ENCODE measurements around the gene NRG2. TPM values are rescaled to one million over a fixed set of nuclear protein-coding genes. Genes with fewer than 3 reads are reported as not detected.

Gene NRG2
- polyA plus RNA-seq, 1 experiment, result not detected

DNA sequence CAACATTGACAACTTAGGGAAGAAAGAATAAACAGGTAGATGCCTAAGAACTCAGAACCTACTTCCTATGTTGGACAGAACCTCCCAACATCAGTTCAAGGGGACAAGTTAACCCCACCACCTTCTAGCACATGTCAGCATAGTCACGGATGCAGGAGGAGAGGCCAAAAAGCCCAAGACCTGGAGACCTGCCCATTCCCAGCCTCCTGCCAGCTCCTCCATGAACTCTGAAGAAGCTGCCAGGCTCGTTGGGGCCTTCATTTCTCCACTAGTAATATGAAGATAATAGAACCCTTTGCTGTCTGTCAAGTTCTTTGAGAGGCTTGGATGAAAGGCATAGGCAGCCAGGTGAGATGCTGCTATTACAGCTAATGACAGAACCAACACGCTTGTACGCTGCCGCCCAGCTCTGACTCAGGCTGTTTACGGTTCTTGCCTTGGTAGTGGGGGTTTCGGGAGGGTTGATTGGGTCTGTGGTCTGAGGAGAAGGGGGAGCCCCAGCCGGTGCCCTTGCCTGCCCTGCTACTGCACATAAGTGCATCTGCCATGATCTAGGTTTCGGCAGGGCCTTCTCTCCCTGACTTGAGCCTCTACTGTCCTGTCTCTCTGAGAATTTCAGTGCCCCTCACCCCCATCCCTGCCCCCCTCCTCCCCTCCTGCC is 82.2 kb downstream of the NRG2 start:
- CTCF ChIA-PET, result no interaction called here
- DNase-seq (ENCODE audit: low read depth), result no peak
- Histone ChIP-seq H3K4me3 (ENCODE audit: low read depth, low read length) (no peak overlapping the region), H3K27me3 (ENCODE audit: control insufficient read depth, insufficient read depth, low read length) (peaks cover 17% of the 10 kb centered on the region), H3K36me3 (ENCODE audit: control insufficient read depth, insufficient read depth, low read length) (no peaks in the 10 kb centered on the region)
- POLR2A ChIA-PET, result no interaction called here
- TF ChIP-seq, protein P1, sequence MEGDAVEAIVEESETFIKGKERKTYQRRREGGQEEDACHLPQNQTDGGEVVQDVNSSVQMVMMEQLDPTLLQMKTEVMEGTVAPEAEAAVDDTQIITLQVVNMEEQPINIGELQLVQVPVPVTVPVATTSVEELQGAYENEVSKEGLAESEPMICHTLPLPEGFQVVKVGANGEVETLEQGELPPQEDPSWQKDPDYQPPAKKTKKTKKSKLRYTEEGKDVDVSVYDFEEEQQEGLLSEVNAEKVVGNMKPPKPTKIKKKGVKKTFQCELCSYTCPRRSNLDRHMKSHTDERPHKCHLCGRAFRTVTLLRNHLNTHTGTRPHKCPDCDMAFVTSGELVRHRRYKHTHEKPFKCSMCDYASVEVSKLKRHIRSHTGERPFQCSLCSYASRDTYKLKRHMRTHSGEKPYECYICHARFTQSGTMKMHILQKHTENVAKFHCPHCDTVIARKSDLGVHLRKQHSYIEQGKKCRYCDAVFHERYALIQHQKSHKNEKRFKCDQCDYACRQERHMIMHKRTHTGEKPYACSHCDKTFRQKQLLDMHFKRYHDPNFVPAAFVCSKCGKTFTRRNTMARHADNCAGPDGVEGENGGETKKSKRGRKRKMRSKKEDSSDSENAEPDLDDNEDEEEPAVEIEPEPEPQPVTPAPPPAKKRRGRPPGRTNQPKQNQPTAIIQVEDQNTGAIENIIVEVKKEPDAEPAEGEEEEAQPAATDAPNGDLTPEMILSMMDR (IDR thresholded peaks at IDR 0.05; ENCODE audit: insufficient read depth, low read depth, low read length), result no peak

DNA sequence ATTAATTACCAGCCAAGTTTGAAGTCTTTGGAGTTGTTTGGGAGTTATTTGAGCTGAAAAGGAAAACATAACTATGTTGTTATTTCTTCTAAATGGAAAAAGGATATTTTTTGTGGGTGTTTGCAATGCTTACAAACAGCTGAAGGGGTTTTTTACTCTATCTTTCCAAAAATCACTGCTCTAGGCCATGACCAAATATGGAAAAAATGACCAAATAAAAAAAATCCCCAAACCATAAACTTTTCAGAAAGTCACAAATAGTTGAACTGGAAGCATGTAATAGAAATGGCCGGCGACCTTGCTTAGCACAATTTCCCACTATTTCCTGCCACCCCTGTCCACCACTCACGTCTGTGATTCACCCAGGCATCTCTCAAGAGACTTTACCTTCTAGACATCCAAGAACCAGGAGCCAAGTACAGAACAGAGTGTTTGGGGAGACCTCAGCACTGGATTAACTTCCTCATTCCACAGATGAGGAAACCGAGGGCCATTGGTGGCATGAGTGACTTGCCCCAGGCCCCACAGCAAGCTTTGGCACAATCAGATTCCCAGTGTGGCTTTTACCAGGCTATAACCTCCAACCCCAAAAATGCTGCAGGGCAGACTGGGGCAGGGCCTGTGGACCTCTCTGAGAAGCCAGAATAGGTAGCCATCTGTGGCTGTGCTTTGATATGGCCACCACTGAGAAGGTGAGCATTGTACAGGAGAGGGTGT is 84.5 kb downstream of the NRG2 start:
- ChIA-PET POLR2A (no interaction called here), CTCF (interaction anchor here (0.7 to 6.3 kb wide), 2 partner anchors 11 to 171 kb away, joined by 3 to 47 read pairs; no protein-coding TSS in a partner anchor)
- DNase-seq (ENCODE audit: low read depth), result no peak
- no peaks in the 10 kb centered on the region for H3K36me3 ChIP-seq (ENCODE audit: control insufficient read depth, insufficient read depth, low read length)
- peaks cover 14% of the 10 kb centered on the region for H3K27me3 ChIP-seq (ENCODE audit: control insufficient read depth, insufficient read depth, low read length)
- TF ChIP-seq, protein P1 (IDR thresholded peaks at IDR 0.05; ENCODE audit: insufficient read depth, low read depth, low read length), result no peak
- H3K4me3 ChIP-seq (ENCODE audit: low read depth, low read length), result no peak overlapping the region

DNA sequence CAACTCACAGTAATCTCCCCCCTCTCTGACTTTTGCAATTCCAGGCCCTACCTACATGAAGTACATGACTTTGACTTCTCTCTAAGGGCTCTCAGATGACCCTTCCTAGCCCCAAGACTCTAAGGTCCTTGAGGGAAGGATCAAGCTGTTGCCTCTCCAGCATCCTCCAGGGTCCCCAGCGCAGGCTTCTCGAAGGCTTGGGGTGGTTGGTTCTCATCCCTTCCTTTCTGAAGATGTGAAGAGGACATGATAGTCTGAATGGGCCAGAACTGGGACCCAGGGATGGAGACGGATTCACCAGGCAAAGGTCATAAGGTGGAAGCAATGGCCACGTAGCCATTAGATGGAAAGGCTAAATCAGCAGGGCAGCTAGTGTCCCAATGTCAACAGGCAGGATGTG is 86.8 kb downstream of the NRG2 start:
- no peak overlapping the region for H3K4me3 ChIP-seq (ENCODE audit: low read depth, low read length)
- TF ChIP-seq, protein P1 (IDR thresholded peaks at IDR 0.05; ENCODE audit: insufficient read depth, low read depth, low read length), result no peak
- H3K27me3 ChIP-seq (ENCODE audit: control insufficient read depth, insufficient read depth, low read length), result peaks cover 18% of the 10 kb centered on the region
- ChIA-PET CTCF (interaction anchor here (1.7 to 6.3 kb wide), 2 partner anchors 9 to 13 kb away, joined by 6 to 47 read pairs; no protein-coding TSS in a partner anchor), POLR2A (no interaction called here)
- no peaks in the 10 kb centered on the region for H3K36me3 ChIP-seq (ENCODE audit: control insufficient read depth, insufficient read depth, low read length)
- no peak for DNase-seq (ENCODE audit: low read depth)

DNA sequence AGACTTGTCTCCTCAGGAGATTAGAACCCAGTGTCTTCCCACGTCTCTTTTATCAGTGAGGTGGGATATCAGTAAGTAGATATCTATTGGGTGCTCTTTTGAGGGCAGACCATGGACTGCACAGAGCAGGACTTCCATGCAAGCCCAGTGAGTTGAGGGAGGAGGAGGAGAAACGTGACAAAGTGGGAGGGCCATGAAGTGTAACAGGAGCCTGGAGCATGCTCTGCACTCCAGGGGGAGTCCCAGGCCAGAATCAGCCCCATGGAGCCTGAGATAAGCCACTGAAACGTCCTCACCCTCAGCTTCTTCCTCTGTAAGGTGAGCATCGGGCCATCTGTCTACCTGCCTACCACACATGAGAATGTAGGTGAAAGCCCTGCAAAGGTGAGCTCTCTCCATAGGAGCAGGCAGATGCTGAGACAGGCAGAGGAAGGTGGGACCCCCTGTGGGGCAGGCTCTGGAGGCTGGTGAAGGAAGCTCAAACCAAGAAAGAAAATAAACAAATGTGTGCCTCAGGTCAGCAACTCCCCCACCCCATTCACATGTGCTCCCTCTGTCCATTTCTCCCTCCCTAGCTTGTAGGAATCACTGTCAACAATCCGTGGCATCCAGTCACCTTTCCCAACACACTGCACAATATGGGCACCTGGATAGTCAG is 87.4 kb downstream of the NRG2 start:
- ChIA-PET POLR2A (interaction anchor here (0.5 kb wide), 1 partner anchor 18 kb away, joined by 3 read pairs; no protein-coding TSS in a partner anchor), CTCF (interaction anchor here (1.7 to 6.3 kb wide), 2 partner anchors 10 to 14 kb away, joined by 6 to 47 read pairs; no protein-coding TSS in a partner anchor)
- Histone ChIP-seq H3K27me3 (ENCODE audit: control insufficient read depth, insufficient read depth, low read length) (peaks cover 22% of the 10 kb centered on the region), H3K36me3 (ENCODE audit: control insufficient read depth, insufficient read depth, low read length) (no peaks in the 10 kb centered on the region), H3K4me3 (ENCODE audit: low read depth, low read length) (no peak overlapping the region)
- TF ChIP-seq, protein P1 (IDR thresholded peaks at IDR 0.05; ENCODE audit: insufficient read depth, low read depth, low read length), result no peak
- no peak for DNase-seq (ENCODE audit: low read depth)

Data from BJ (cell line).